Esophagus squamous epithelium (tissue), 5 donors: Measurements from ENCODE around the gene KIF5C. TPM values are rescaled to one million over a fixed set of nuclear protein-coding genes. Genes with fewer than 3 reads are reported as not detected.

Source experiments
- DNase-seq: peaks from one replicate; lab custom pipeline; 2025; lab: John Stamatoyannopoulos, UW
- H3K27ac ChIP-seq, 4 donors: fragments of 200-600 bp; sonication (generic); one replicate each; pipeline ENCODE4 v1.5.1; 2016 to 2019; ENCODE audit warnings: mild to moderate bottlenecking in 1 of 4
- H3K27me3 ChIP-seq, 4 donors: fragments of 200-600 bp; sonication (generic); 1 replicate in 3 of 4; 2 replicates in 1 of 4; pipeline versions ENCODE4 v1.5.1 to v1.6.0; 2017 to 2021; ENCODE audit warnings: antibody characterized with exemption in 1 of 4
- H3K36me3 ChIP-seq, 3 donors: fragments of 200-600 bp; sonication (generic); one replicate each; pipeline ENCODE4 v1.5.1; 2016 to 2019
- H3K4me1 ChIP-seq, 3 donors: fragments of 200-600 bp; sonication (generic); one replicate each; pipeline ENCODE4 v1.5.1; 2017 to 2019
- H3K4me3 ChIP-seq, 4 donors: fragments of 200-600 bp; sonication (generic); 1 replicate in 3 of 4; 2 replicates in 1 of 4; pipeline ENCODE4 v1.5.1; 2016 to 2019; ENCODE audit warnings: mild to moderate bottlenecking in 2 of 4, moderate library complexity in 1 of 4
- H3K9me3 ChIP-seq, 3 donors: fragments of 200-600 bp; sonication (generic); one replicate each; pipeline ENCODE4 v1.5.1; 2016 to 2019
- CTCF ChIP-seq, 6 experiments: fragments of 450-650 bp in 4 of 6; fragments of 200-600 bp in 2 of 6; sonication (generic) in 2 of 6; IDR thresholded peaks; one replicate each; pipeline ENCODE4 v1.5.1; 2016 to 2019; ENCODE audit warnings: antibody characterized with exemption in 6 of 6, mild to moderate bottlenecking in 4 of 6, moderate library complexity in 4 of 6
- POLR2A ChIP-seq, 4 donors: fragments of 450-650 bp; IDR thresholded peaks; one replicate each; pipeline ENCODE4 v1.6.1; 2017; ENCODE audit warnings: antibody characterized with exemption in 4 of 4, mild to moderate bottlenecking in 4 of 4, moderate library complexity in 3 of 4
- WGBS, 2 donors: methylation state at CpG; one replicate each; pipeline ENCODE4 v1.1.5; 2018; 5-methylcytosine and 5-hydroxymethylcytosine counted together
- intact Hi-C: fragments of 100-400 bp; cut with DNase I; formaldehyde crosslinking; loops from one replicate; pipeline ENCODE4 v1.15.0; 2022
- total RNA-seq, 4 donors: library from RNA; depleted of rRNA; stranded (reverse); fragments of >200 nt; gene quantifications; one replicate each; pipeline ENCODE4 v1.1.0, GENCODE V29; 2016
- donor health status: DM: yes; HTN: yes; CAD: no.

KIF5C gene
- total RNA-seq, 4 donors from 2014 or later: 0.09 to 2.3 (median 0.41) TPM; not detected in 1

- no peak for TF ChIP-seq CTCF (IDR thresholded peaks at IDR 0.05)
- TF ChIP-seq POLR2A (IDR thresholded peaks at IDR 0.05): no peak
- intact Hi-C loops: no loop called here
- no peaks in the 10 kb centered on the region for H3K9me3 ChIP-seq
- no peaks in the 10 kb centered on the region for H3K36me3 ChIP-seq
- no peak overlapping the region for H3K4me3 ChIP-seq
- 67 to 72% methylated on average over 4 to 6 of the region's 6 CpGs for WGBS, 2 donors
- H3K27me3 ChIP-seq: peaks cover 0 to 6% (median 0%) of the 10 kb centered on the region in 4 donors
- no peak overlapping the region for H3K27ac ChIP-seq
- no peaks in the 10 kb centered on the region for H3K4me1 ChIP-seq
- DNase-seq: no peak
Measured at GRCh38 chr2:148903294-148903693, 28.3 kb downstream of the KIF5C start.

- intact Hi-C loops: no loop called here
- H3K27me3 ChIP-seq: peaks cover 0 to 8% (median 0%) of the 10 kb centered on the region in 4 donors
- no peak overlapping the region for H3K27ac ChIP-seq
- H3K36me3 ChIP-seq: no peaks in the 10 kb centered on the region
- no peaks in the 10 kb centered on the region for H3K9me3 ChIP-seq
- no peak for DNase-seq
- 57 to 68% methylated on average over 4 of the region's 4 CpGs for WGBS, 2 donors
- H3K4me1 ChIP-seq: no peaks in the 10 kb centered on the region
- TF ChIP-seq CTCF (IDR thresholded peaks at IDR 0.05) (no peak), POLR2A (IDR thresholded peaks at IDR 0.05) (no peak)
- no peak overlapping the region for H3K4me3 ChIP-seq
Measured at GRCh38 chr2:148903979-148904378, 29.0 kb downstream of the KIF5C start.

GRCh38 chr2:148906124-148906523 is 31.1 kb downstream of the KIF5C start:
- TF ChIP-seq POLR2A (IDR thresholded peaks at IDR 0.05): no peak
- no peak for TF ChIP-seq CTCF (IDR thresholded peaks at IDR 0.05)
- peaks cover 0 to 9% (median 0%) of the 10 kb centered on the region in 4 donors for H3K27me3 ChIP-seq
- no peaks in the 10 kb centered on the region for H3K4me1 ChIP-seq
- DNase-seq: no peak
- 82 to 96% methylated on average over 4 of the region's 4 CpGs for WGBS, 2 donors
- intact Hi-C loops: no loop called here
- no peaks in the 10 kb centered on the region for H3K9me3 ChIP-seq
- H3K27ac ChIP-seq: no peak overlapping the region
- H3K4me3 ChIP-seq: no peak overlapping the region
- H3K36me3 ChIP-seq: no peaks in the 10 kb centered on the region

GRCh38 chr2:148907085-148907785 is 32.2 kb downstream of the KIF5C start:
- no peak for TF ChIP-seq POLR2A (IDR thresholded peaks at IDR 0.05)
- TF ChIP-seq CTCF (IDR thresholded peaks at IDR 0.05): no peak
- Histone ChIP-seq H3K27ac (no peak overlapping the region), H3K36me3 (no peaks in the 10 kb centered on the region), H3K27me3 (peaks cover 0 to 9% (median 0%) of the 10 kb centered on the region in 4 donors), H3K4me1 (no peaks in the 10 kb centered on the region), H3K9me3 (no peaks in the 10 kb centered on the region), H3K4me3 (no peak overlapping the region)
- intact Hi-C loops: no loop called here
- WGBS, 2 donors: 66 to 81% methylated on average over 3 of the region's 5 CpGs
- no peak for DNase-seq

- intact Hi-C loops: no loop called here
- DNase-seq: no peak
- Histone ChIP-seq H3K27me3 (peaks cover 0 to 9% (median 0%) of the 10 kb centered on the region in 4 donors), H3K36me3 (no peaks in the 10 kb centered on the region), H3K4me1 (no peaks in the 10 kb centered on the region), H3K9me3 (no peaks in the 10 kb centered on the region), H3K27ac (no peak overlapping the region), H3K4me3 (no peak overlapping the region)
- 61 to 71% methylated on average over 8 of the region's 8 CpGs for WGBS, 2 donors
- TF ChIP-seq CTCF (IDR thresholded peaks at IDR 0.05): no peak
- no peak for TF ChIP-seq POLR2A (IDR thresholded peaks at IDR 0.05)
Measured at GRCh38 chr2:148909114-148909513, 34.1 kb downstream of the KIF5C start.
